Tibial nerve (tissue), 3 donors: ENCODE data around the gene WDPCP.

ENCODE experiments used
- POLR2A ChIP-seq, 2 donors: fragments of 450-650 bp; IDR thresholded peaks; one replicate each; pipeline ENCODE4 v1.6.1; 2017; ENCODE audit warnings: antibody characterized with exemption in 2 of 2, mild to moderate bottlenecking in 2 of 2, moderate library complexity in 2 of 2
- TF ChIP-seq, protein P1 (sequence below), 5 experiments: fragments of 200-600 bp in 3 of 5; fragments of 450-650 bp in 2 of 5; sonication (generic) in 3 of 5; IDR thresholded peaks; one replicate each; pipeline ENCODE4 v1.5.1; 2016 to 2019; ENCODE audit warnings: antibody characterized with exemption in 5 of 5, mild to moderate bottlenecking in 3 of 5, moderate library complexity in 2 of 5

DNA sequence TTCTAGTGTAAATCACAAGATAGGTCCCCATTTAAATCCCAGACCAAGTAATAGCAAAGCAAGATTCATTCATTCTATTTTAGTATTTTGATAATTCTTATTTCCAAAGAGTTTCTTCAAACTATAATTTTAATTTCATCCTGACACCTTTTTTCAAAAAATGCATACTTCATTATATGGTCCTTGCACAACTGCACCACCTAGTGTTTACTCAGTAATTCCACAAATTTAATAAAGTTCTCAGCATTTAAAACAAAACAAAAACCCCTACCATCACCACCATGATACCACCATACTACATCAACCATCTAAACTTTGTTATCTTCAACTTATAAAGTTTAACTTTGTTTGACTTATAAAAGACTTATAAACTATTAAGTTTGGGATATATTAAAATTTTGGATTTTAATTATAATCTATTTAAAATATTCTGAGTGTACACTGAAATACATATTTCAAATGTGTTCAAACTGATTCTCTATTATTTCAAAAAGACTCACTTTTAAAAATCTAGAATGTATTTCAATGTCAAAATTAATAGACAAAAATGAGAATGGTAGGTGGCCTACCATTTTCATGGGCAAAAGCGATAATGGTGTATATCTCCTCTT, 44.2 kb downstream of the WDPCP start:
- TF ChIP-seq, protein P1, sequence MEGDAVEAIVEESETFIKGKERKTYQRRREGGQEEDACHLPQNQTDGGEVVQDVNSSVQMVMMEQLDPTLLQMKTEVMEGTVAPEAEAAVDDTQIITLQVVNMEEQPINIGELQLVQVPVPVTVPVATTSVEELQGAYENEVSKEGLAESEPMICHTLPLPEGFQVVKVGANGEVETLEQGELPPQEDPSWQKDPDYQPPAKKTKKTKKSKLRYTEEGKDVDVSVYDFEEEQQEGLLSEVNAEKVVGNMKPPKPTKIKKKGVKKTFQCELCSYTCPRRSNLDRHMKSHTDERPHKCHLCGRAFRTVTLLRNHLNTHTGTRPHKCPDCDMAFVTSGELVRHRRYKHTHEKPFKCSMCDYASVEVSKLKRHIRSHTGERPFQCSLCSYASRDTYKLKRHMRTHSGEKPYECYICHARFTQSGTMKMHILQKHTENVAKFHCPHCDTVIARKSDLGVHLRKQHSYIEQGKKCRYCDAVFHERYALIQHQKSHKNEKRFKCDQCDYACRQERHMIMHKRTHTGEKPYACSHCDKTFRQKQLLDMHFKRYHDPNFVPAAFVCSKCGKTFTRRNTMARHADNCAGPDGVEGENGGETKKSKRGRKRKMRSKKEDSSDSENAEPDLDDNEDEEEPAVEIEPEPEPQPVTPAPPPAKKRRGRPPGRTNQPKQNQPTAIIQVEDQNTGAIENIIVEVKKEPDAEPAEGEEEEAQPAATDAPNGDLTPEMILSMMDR (IDR thresholded peaks at IDR 0.05): peak in 2 of 5 experiments; percentile 30 to 41
- TF ChIP-seq POLR2A (IDR thresholded peaks at IDR 0.05): no peak
